Measurements from ENCODE around the gene NR2F1. TPM values are rescaled to one million over a fixed set of nuclear protein-coding genes. Genes with fewer than 3 reads are reported as not detected.

The NR2F1 gene
- total RNA-seq, 1 donor: 0.42 TPM

DNA sequence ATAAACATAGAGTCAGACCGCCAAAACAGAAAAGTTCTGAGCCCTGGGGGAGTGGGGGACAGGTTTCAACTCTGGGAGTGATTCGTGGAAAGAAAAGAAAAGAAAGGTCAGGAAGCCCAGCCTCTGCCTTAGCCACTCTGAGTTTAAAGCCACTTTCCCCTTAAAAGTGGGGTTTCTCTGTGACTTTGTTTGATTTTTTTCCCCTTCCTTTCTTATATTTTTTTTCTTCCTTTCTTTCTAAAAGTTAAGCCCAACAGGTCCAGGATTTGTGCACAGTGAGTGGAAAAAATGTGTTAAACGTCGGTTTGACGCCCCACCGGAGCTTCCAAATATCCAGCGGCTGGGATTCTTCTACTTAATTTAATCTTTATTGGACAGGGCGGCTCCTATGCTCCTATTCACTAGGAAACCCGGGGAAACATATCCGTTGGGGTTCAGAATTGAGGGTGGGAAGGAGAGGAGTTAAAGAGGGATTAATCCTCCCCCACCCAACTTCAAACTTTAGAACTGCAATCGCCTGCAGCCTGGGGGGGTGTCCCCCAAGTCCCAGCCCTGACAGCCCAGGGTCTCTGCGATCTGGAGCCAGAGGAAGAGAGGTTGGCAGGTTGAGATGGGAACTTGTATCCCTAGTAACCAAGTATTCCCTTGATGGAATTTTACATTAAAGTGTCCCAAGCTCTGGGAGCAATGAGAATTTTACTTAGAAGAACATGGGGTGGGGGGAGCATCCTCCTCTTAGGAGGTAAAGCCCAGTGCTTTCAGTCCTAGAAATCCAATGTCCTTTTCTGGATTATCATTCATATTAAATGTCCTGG is 8.3 kb upstream of the NR2F1 start:
- Histone ChIP-seq H3K27me3 (ENCODE audit: insufficient read depth, low read length) (peaks cover 97% of the 10 kb centered on the region), H3K4me3 (ENCODE audit: low read length) (no peak overlapping the region), H3K4me1 (ENCODE audit: insufficient read depth, low read length) (peaks cover 27% of the 10 kb centered on the region), H3K9me3 (ENCODE audit: low read depth, low read length) (no peaks in the 10 kb centered on the region)

DNA sequence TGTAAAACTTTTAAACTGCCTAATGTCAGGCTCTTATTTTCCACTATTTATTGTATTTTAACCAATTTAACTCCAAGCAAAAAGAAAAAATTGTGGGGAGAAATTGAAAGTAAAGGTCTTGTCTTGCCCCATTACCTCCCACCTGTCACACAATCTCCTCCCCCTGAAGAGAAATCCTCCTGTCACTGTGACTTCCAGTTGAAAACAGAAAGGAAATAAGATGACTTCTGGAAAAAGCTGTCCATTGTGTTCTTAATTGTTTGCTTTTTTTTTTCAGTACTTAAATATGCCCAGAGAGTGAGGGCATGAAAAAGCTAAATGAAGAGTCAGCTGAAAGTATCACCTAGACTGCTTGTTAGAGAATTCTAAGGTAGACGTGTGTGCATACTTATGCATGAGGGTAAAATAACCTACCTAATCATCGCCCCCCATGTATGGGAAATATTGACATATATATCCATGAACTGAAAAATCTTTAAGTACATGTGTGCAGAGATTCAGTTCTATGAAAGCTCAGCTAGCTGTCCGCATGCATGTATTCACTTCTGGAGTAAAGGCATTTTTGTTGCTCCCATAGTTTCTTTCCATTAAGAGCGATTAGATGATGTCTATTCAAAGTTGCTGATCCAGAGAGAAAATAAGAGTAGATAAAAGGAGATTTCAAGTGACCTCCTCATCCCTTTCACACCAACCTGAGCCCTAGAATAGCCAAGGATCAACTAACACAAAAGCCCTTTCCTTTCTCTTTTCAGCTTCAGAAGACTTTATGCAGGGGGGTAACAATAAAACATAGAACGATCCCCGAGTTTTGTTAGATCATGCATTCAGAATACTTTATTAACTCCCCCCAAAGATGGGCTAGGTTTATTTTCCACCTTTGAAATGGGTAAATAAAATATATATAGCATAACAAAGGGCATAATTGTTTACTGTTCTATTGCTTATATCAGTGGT is 7.3 kb upstream of the NR2F1 start:
- Histone ChIP-seq H3K27me3 (ENCODE audit: insufficient read depth, low read length) (peaks cover 97% of the 10 kb centered on the region), H3K4me1 (ENCODE audit: insufficient read depth, low read length) (peaks cover 28% of the 10 kb centered on the region), H3K4me3 (ENCODE audit: low read length) (no peak overlapping the region), H3K9me3 (ENCODE audit: low read depth, low read length) (no peaks in the 10 kb centered on the region)

DNA sequence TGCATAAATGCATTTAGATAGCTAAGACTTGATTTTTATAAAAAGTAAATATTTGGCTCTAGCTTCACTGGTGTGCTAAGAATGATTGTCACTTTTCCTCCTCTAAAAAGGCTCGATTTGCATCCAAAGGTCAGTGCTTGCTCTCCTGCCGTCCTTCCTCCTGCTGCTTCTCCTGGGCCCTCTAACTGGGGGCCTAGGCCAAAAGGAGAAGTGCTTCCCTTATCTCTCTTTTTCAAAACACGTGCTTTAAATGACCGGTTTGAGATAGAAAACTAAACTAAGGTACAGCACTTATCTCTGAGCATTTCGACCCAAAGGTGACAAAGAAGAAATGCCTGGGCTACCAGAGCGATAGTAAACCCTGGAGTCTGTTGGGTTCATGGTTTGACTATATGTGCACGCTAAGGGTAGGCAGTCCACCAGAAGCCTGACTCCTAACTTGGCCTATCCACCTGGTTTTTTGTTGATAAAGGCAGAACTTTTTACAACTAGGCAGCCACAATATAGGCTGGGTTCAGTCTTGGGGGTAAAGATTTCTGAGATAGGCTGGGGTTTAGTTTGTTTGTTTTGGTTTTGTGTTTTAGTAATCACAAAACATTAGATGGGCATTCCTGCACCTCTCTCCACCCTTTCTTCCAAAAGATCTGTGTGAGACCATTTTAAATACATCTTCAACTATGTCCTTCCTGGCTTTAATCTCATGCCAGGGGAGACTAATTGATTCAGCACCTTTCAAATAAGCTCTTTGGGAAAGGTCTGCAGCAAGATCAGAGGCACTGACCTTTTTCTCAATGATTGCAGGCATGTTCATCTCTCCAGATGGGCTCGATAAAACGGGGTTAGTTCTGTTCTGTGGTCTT is 5.8 kb upstream of the NR2F1 start:
- Histone ChIP-seq H3K9me3 (ENCODE audit: low read depth, low read length) (no peaks in the 10 kb centered on the region), H3K27me3 (ENCODE audit: insufficient read depth, low read length) (peaks cover 97% of the 10 kb centered on the region)

DNA sequence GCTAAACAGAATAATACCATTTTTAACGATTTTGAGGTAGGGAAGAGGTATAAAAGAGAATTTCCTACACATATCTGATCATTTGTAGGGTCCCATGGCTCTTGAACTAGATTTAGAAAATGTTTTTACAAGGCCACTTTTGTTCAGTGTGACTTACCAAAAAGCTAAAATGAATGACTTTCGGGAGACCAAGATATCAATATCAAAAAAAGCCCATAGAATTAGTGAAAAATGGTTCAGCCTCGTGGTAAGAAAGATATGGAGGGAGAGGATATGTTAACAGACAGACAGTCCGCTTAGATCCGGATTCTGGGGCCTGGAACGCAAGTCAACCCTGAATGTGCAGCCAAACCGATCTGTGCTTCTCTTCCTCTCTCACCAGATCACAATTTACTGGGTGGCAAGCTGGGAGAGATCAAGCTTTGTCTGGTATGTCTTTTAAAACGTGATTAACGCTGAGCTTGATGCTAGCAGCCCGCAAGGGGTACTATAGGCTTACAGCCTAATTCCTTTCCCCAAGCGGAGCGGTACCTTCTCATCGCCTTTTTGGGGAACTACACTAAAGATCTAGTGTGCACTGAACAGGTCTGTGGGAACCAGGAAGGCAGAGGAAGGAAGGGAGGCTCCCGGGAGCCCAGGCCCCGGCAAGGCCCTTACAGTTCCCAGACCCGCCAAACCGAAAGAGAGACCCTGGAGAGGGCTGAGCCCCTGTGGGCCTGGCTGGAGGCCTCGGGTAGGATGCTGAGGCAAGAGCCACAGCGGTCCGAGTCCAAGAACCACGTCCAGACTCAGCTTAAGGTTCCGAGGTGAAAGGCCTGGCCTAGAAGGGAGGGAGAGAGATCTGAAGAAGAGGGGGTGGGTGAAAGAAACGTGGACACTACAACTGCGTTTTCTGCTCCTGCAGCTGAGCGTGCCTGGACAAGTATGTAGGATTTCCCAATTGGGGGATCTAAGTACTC is 4.9 kb upstream of the NR2F1 start:
- Histone ChIP-seq H3K4me1 (ENCODE audit: insufficient read depth, low read length) (peaks cover 39% of the 10 kb centered on the region), H3K4me3 (ENCODE audit: low read length) (no peak overlapping the region), H3K9me3 (ENCODE audit: low read depth, low read length) (no peaks in the 10 kb centered on the region)

More for the DNA sequence above, 5.8 kb upstream of the NR2F1 start:
- Histone ChIP-seq H3K4me3 (ENCODE audit: low read length) (no peak overlapping the region), H3K4me1 (ENCODE audit: insufficient read depth, low read length) (peaks cover 32% of the 10 kb centered on the region)

DNA sequence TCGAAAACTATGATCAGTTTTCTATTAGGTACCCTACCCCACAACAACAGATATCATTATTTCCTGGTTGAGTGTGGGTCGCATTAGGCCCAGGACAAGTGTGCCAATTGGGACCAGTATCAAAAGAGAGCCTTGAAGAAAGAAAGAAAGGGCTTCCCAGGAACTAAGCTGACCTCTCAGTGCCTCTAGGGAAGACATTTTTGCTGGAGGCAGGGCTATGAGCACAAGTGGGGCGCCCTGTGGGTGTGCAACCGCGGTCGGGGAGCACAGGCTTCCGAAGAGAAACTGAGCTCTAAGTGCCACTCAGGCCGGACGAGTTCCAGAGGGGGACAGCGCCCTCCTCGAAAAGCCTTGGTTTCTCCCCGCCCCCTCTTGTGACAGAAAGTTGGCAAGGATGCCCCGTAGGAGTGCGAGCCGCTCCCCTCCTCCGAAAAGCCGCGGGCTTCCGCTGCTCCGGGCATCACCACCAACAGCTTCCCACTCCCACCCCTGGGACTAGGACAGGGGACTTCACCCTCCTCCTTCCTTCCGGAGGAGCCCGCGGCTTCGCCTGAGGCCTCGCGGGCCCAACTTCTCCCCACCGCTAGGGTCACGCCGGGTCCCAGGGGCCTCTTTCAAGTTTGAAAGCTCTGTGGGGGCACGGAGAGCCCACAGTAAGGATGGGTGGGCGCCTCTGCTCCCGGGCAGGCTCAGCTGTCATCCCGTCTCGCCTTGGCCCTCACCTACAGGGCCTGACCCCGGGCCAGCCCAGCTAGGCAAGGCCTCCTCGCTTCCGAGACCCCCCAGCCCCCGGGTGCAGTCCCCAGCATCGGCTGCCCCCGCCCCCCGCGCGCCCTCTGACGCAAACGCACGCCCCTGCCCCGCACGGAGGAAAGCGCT is 4.0 kb upstream of the NR2F1 start:
- Histone ChIP-seq H3K27me3 (ENCODE audit: insufficient read depth, low read length) (peaks cover 95% of the 10 kb centered on the region), H3K9me3 (ENCODE audit: low read depth, low read length) (no peaks in the 10 kb centered on the region), H3K4me3 (ENCODE audit: low read length) (no peak overlapping the region), H3K4me1 (ENCODE audit: insufficient read depth, low read length) (peaks cover 47% of the 10 kb centered on the region)

More for the DNA sequence above, 4.9 kb upstream of the NR2F1 start:
- peaks cover 97% of the 10 kb centered on the region for H3K27me3 ChIP-seq (ENCODE audit: insufficient read depth, low read length)

DNA sequence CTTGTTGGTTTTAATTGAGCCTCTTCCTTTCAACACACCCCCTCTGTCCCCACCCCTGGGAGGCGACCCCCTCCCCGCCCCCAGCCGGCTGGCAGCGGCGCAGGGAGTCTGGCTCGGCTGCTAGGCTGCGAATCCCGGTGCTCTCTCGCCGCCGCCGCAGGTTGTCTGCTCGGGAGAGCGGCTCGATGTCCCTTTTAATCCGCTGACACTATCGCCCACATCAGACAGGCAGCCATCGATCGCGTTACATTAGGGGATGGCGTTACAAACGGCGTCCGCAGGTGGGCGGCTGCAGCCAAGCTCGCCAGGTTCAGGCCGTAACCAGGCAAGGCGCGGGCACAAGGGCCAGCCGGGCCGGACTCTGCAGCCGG is 3.3 kb upstream of the NR2F1 start:
- no peaks in the 10 kb centered on the region for H3K9me3 ChIP-seq (ENCODE audit: low read depth, low read length)
- no peak overlapping the region for H3K4me3 ChIP-seq (ENCODE audit: low read length)
- peaks cover 47% of the 10 kb centered on the region for H3K4me1 ChIP-seq (ENCODE audit: insufficient read depth, low read length)
- peaks cover 89% of the 10 kb centered on the region for H3K27me3 ChIP-seq (ENCODE audit: insufficient read depth, low read length)

DNA sequence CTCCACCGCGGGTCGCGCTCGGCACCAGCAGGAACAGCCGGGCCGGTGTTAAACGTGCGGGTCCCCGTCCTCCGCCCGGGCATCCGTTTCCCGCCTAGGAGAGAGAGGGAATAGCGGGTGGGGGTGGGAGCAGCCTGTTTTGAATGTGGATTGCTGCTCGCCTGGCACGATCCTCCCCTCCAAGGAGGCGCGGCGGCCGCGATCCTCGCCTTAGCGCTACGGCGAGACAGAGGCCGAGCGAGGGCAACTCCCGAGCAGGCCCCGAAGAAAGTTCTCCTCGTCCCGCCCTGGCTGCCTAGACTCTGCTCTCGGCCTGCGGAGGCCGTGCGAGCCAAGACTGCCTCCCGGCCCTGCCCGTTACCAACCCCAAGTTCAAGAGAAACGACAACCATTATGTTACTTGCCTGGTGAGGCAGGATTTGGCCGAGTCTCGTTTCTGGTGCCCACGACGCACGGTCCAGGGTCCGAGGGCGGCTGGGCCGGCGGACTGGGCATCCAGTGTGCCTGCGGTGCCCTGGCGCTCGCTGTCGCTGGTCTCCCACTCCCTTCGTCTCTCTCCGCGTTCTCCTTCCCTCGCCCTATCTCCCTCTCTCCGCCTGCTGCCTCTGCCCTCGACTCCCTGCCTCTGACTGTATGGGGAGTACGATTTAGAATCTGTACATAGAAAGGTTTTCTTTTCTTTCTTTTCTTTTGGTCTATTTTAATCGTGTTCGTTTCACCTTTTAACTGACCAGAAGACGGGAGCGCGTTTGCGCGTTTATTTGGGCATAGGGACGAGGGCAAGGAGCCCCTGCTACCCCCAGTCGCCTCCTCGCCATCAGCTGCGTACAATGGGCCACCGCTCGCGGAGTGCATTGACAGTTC is 2.7 kb upstream of the NR2F1 start:
- H3K27me3 ChIP-seq (ENCODE audit: insufficient read depth, low read length): peaks cover 85% of the 10 kb centered on the region
- H3K9me3 ChIP-seq (ENCODE audit: low read depth, low read length): no peaks in the 10 kb centered on the region
- no peak overlapping the region for H3K4me3 ChIP-seq (ENCODE audit: low read length)
- peaks cover 50% of the 10 kb centered on the region for H3K4me1 ChIP-seq (ENCODE audit: insufficient read depth, low read length)

DNA sequence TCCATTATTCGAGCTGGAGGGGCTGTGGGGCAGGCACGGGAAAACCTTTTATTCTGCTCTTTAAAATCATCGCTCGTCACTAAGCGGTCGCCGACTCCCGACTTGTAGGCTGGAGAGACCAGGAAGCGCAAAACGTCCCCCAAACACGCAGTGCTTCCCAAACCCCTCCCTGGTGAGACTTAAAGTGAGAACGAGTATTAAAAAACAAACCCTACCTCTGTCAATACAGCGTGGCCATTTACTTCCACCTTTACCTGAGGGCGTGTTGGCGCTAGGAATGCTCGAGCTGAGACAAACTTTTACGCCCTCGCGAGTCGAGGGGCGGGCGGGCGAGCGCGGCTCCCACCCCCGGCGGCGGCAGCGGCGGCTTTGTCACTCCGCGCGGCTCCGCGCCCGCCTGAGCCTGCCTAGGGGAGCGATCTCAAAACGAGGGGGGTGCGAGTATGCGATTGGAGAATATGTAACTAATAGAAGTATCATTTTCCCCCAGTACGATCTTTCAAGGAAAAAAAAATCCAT is 2.0 kb upstream of the NR2F1 start, which contains the start of gene NR2F1-AS1:
NR2F1-AS1 (minus strand) TSS at position 293 of the 519 bp plus-strand sequence.
- H3K9me3 ChIP-seq (ENCODE audit: low read depth, low read length): no peaks in the 10 kb centered on the region
- H3K4me3 ChIP-seq (ENCODE audit: low read length): peak within 1 kb of the TSS; percentile 17
- peaks cover 83% of the 10 kb centered on the region for H3K27me3 ChIP-seq (ENCODE audit: insufficient read depth, low read length)
- peaks cover 51% of the 10 kb centered on the region for H3K4me1 ChIP-seq (ENCODE audit: insufficient read depth, low read length)

DNA sequence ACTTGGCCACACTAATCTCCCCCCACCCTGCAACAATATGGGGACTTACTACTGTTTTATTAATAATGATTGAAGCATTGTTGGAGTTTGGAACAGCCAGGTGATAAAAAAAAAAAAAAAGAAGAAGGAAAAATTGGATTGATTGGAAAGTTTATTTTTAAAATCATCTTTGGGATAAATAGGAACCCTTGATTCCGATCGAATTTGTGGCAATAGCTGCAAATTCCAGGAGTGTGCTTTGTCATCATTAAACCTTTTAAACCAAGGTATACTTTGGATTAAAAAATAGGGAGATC is 907 bp upstream of the NR2F1 start:
- H3K9me3 ChIP-seq (ENCODE audit: low read depth, low read length): no peaks in the 10 kb centered on the region
- H3K27me3 ChIP-seq (ENCODE audit: insufficient read depth, low read length): peaks cover 83% of the 10 kb centered on the region
- peaks cover 51% of the 10 kb centered on the region for H3K4me1 ChIP-seq (ENCODE audit: insufficient read depth, low read length)
- H3K4me3 ChIP-seq (ENCODE audit: low read length): no peak overlapping the region

DNA sequence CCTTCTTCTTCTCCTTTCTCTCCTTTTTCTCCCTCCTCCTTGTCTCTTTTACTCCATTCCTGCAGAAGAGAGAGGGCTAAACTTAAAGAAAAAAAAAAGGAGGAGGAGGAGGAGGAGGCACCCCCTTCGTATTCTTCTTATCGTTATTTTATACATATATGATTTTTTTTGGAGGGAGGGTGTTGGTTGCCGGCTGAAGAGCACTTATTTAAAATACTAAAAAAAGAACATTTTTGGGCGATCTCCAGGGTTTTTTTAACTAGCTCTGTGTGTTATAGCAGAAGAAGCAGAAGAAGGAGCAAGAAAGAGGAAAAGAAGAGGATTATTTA is 381 bp downstream of the NR2F1 start:
- H3K27me3 ChIP-seq (ENCODE audit: insufficient read depth, low read length): peaks cover 81% of the 10 kb centered on the region
- H3K4me3 ChIP-seq (ENCODE audit: low read length): no peak overlapping the region
- peaks cover 55% of the 10 kb centered on the region for H3K4me1 ChIP-seq (ENCODE audit: insufficient read depth, low read length)
- H3K9me3 ChIP-seq (ENCODE audit: low read depth, low read length): no peaks in the 10 kb centered on the region

DNA sequence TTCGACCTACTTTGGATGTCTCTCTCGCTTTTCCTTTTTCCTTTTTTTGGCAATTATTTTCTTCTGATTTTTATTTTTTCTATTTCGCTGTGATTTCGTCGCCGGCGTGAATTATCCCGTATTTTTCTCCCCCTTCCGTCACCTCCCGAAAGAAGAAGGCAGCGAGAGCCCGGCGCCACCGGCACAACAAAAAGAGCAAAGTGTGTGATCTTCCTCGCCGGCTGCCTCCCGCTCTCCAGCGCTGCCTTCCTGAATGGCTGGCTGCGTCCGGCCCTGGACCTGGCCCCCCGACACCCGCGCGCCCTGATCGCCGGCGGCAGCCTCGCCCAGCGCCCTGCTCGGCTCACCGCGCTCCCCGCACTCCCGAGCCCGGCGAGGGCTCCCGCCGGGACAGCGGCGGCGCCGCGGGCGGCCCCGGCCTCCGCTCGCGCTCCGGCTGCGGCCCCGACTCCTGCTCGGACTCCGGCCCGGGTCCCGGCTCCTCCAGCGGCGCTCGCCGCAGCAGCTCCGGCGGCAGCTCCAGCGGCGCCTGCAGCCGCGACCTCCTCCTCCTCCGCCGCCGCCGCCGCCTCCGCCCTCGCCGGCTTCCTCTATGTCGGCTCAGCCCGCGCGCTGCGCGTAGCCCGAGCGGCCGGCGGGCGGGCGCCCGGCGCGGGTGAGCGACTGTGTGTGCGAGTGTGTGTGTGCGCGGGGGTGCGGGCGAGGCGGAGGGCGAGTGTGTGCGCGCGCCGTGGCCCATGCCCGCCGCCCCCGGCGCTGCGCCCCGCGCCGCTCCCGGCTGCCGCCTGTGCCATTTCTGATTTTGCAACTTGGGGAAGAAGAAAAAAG is 960 bp downstream of the NR2F1 start:
- Histone ChIP-seq H3K9me3 (ENCODE audit: low read depth, low read length) (no peaks in the 10 kb centered on the region), H3K4me3 (ENCODE audit: low read length) (no peak overlapping the region), H3K4me1 (ENCODE audit: insufficient read depth, low read length) (peaks cover 49% of the 10 kb centered on the region), H3K27me3 (ENCODE audit: insufficient read depth, low read length) (peaks cover 80% of the 10 kb centered on the region)

DNA sequence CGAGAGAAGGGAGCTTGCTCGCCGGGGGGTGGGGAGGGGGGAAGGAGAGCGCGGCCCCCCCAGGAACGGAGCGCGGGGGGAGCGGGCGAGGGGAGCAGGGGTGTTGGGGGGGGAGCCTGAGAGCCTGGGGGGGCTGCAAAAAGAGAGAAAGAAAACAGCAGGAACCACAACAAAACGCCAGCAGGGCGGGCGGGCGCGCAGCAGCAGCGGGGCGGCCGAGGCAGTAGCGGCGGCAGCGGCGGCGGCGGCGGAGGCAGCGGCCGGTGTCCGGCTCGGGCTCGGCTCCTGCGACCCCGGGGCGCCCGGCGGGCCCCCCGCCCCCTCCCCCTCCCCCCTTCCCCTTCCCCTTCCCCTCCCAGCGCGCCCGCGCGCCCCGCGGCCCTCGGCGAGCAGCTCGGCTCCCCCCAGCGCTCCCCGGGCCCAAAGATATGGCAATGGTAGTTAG is 1.6 kb downstream of the NR2F1 start:
- Histone ChIP-seq H3K9me3 (ENCODE audit: low read depth, low read length) (no peaks in the 10 kb centered on the region), H3K27me3 (ENCODE audit: insufficient read depth, low read length) (peaks cover 83% of the 10 kb centered on the region), H3K4me1 (ENCODE audit: insufficient read depth, low read length) (peaks cover 45% of the 10 kb centered on the region), H3K4me3 (ENCODE audit: low read length) (no peak overlapping the region)

Measured in mononuclear cell (primary cell).